Liver (tissue), 9 donors: ENCODE measurements around the gene HTR1E. TPM values are rescaled to one million over a fixed set of nuclear protein-coding genes. Genes with fewer than 3 reads are reported as not detected.
"Not testable (repeated sequence)": the region's sequence is repeated elsewhere in the genome, so short reads cannot be mapped to it uniquely, and the experiment has no call there.

Experiments
- DNase-seq: peaks from one replicate; pipeline ENCODE4 v3.0.0-alpha.2; 2017; ENCODE audit warnings: low spot score
- H3K27ac ChIP-seq, 2 donors: one replicate each; pipeline ENCODE4 v1.7.0; 2013; ENCODE audit warnings: inconsistent platforms in 2 of 2, low read length in 2 of 2, control low read depth in 1 of 2, low read depth in 1 of 2, mild to moderate bottlenecking in 1 of 2
- H3K27me3 ChIP-seq, 4 donors: one replicate each; pipeline versions ENCODE4 v1.6.1 to v1.7.0; 2013; ENCODE audit warnings: low read length in 3 of 4, inconsistent platforms in 1 of 4, mild to moderate bottlenecking in 1 of 4, moderate library complexity in 1 of 4; ENCODE audit not compliant: control insufficient read depth in 4 of 4, insufficient read depth in 4 of 4
- H3K36me3 ChIP-seq, 4 donors: one replicate each; pipeline versions ENCODE4 v1.6.1 to v1.7.0; 2013; ENCODE audit warnings: low read length in 3 of 4, mild to moderate bottlenecking in 3 of 4, low read depth in 1 of 4, moderate library complexity in 1 of 4; ENCODE audit not compliant: control insufficient read depth in 4 of 4, insufficient read depth in 3 of 4
- H3K4me1 ChIP-seq, 4 donors: one replicate each; pipeline versions ENCODE4 v1.6.1 to v1.7.0; 2013; ENCODE audit warnings: low read length in 3 of 4, mild to moderate bottlenecking in 3 of 4, moderate library complexity in 1 of 4; ENCODE audit not compliant: control insufficient read depth in 4 of 4, insufficient read depth in 4 of 4
- H3K4me3 ChIP-seq, 3 donors: one replicate each; pipeline versions ENCODE4 v1.6.1 to v1.7.0; 2013; ENCODE audit warnings: low read length in 3 of 3, control low read depth in 1 of 3, low read depth in 1 of 3, mild to moderate bottlenecking in 1 of 3
- H3K9ac ChIP-seq, 2 donors: one replicate each; pipeline ENCODE4 v1.7.0; 2013; ENCODE audit warnings: low read length in 2 of 2, mild to moderate bottlenecking in 2 of 2, moderate library complexity in 2 of 2, control low read depth in 1 of 2, low read depth in 1 of 2
- H3K9me3 ChIP-seq, 4 donors: one replicate each; pipeline versions ENCODE4 v1.6.1 to v1.7.0; 2013; ENCODE audit warnings: low read length in 3 of 4; ENCODE audit not compliant: control insufficient read depth in 4 of 4
- ATF3 ChIP-seq: IDR thresholded peaks from 2 replicates; pipeline ENCODE4 v1.6.1; 2016; ENCODE audit warnings: antibody characterized with exemption
- EGR1 ChIP-seq, 2 donors: IDR thresholded peaks; 2 replicates each; pipeline ENCODE4 v1.6.1; 2016 to 2018; ENCODE audit warnings: antibody characterized with exemption in 2 of 2, low read depth in 2 of 2
- FOXA1 ChIP-seq: IDR thresholded peaks from 2 replicates; pipeline ENCODE4 v1.6.1; 2016; ENCODE audit warnings: antibody characterized with exemption
- FOXA2 ChIP-seq: IDR thresholded peaks from 2 replicates; pipeline ENCODE4 v1.6.1; 2016; ENCODE audit warnings: antibody characterized with exemption
- GABPA ChIP-seq, 2 donors: IDR thresholded peaks in 1 of 2; conservative IDR thresholded peaks in 1 of 2; 2 replicates each; pipeline ENCODE4 v1.6.1; 2016; ENCODE audit warnings: antibody characterized with exemption in 2 of 2, mild to moderate bottlenecking in 1 of 2, moderate library complexity in 1 of 2
- HNF4G ChIP-seq: IDR thresholded peaks from 2 replicates; pipeline ENCODE4 v1.6.1; 2016; ENCODE audit warnings: antibody characterized with exemption
- JUND ChIP-seq, 2 donors: IDR thresholded peaks; 2 replicates each; pipeline ENCODE4 v1.6.1; 2016; ENCODE audit warnings: antibody characterized with exemption in 2 of 2
- NR2F2 ChIP-seq: IDR thresholded peaks from 2 replicates; pipeline ENCODE4 v1.6.1; 2016; ENCODE audit warnings: antibody characterized with exemption
- REST ChIP-seq: IDR thresholded peaks from 2 replicates; pipeline ENCODE4 v1.6.1; 2016; ENCODE audit warnings: antibody characterized with exemption, mild to moderate bottlenecking
- RXRA ChIP-seq, 2 donors: IDR thresholded peaks; 2 replicates each; pipeline ENCODE4 v1.6.1; 2017 to 2018; ENCODE audit warnings: antibody characterized with exemption in 2 of 2, mild to moderate bottlenecking in 1 of 2
- SP1 ChIP-seq: IDR thresholded peaks from 2 replicates; pipeline ENCODE4 v1.6.1; 2018; ENCODE audit warnings: antibody characterized with exemption, mild to moderate bottlenecking
- TAF1 ChIP-seq: conservative IDR thresholded peaks from 2 replicates; pipeline ENCODE4 v1.6.1; 2016; ENCODE audit warnings: antibody characterized with exemption, mild to moderate bottlenecking
- YY1 ChIP-seq: IDR thresholded peaks from 2 replicates; pipeline ENCODE4 v1.6.1; 2016; ENCODE audit warnings: antibody characterized with exemption, mild to moderate bottlenecking
- WGBS: extraction: QIAGEN DNeasy Blood & Tissue Kit; methylation state at CpG from one replicate; pipeline ENCODE4 v1.1.7; 2013; 5-methylcytosine and 5-hydroxymethylcytosine counted together
- polyA plus RNA-seq, 2 donors: library from polyadenylated mRNA; stranded (reverse) in 1 of 2; unstranded in 1 of 2; fragments of 200-250 nt in 1 of 2; fragments of >200 nt in 1 of 2; fragmentation: Nextera tagmentation in 1 of 2; extraction: Ambion mirVana in 1 of 2; gene quantifications; one replicate each; pipeline versions ENCODE4 v1.2.1 to v1.2.3, GENCODE V29; 2013 to 2015
- total RNA-seq, 2 donors: library from RNA; depleted of rRNA; stranded (reverse); fragments of >200 nt; gene quantifications; one replicate each; pipeline ENCODE4 v1.2.3, GENCODE V29; 2014
- donor health status: healthy.
- donor health status: healthy.
- donor health status: healthy.
- donor health status: healthy.
- donor health status: healthy.

The HTR1E gene
- total and polyA plus RNA-seq, 4 donors: not detected

GRCh38 chr6:87001494-87001893, 64.2 kb downstream of the HTR1E start:
- H3K4me3 ChIP-seq: no peak overlapping the region
- H3K4me1 ChIP-seq: no peaks in the 10 kb centered on the region
- H3K27me3 ChIP-seq: no peaks in the 10 kb centered on the region
- H3K9me3 ChIP-seq: peaks cover 0 to 5% (median under 1%) of the 10 kb centered on the region in 4 donors
- H3K27ac ChIP-seq: no peak overlapping the region
- TF ChIP-seq NR2F2 (no peak), TAF1 (no peak), GABPA (IDR thresholded peaks at IDR 0.05 in 1 of 2, conservative IDR thresholded peaks at IDR 0.05 in 1 of 2) (no peak), YY1 (no peak), JUND (IDR thresholded peaks at IDR 0.05) (no peak), FOXA2 (no peak), RXRA (IDR thresholded peaks at IDR 0.05) (no peak), HNF4G (no peak)
- no peaks in the 10 kb centered on the region for H3K36me3 ChIP-seq
- no peak for DNase-seq
- no peak overlapping the region for H3K9ac ChIP-seq

DNA sequence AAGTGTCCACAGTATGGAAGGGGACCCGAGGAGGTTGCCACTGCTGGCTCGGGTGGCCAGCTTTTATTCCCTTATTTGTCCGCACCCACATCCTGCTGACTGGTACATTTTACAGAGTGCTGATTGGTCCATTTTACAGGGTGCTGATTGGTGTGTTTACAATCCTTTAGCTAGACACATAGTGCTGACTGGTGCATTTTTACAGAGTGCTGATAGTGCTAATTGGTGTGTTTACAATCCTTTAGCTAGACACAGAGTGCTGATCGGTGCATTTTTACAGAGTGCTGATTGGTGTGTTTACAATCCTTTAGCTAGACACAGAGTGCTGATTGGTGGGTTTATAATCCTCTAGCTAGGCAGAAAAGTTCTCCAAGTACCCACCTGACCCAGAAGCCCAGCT, 65.1 kb downstream of the HTR1E start:
- H3K4me1 ChIP-seq, H3K27ac ChIP-seq, H3K9me3 ChIP-seq, H3K4me3 ChIP-seq, H3K9ac ChIP-seq, H3K27me3 ChIP-seq, H3K36me3 ChIP-seq, DNase-seq: not testable (repeated sequence)
- 87% methylated on average over 4 of the region's 4 CpGs for WGBS

DNA sequence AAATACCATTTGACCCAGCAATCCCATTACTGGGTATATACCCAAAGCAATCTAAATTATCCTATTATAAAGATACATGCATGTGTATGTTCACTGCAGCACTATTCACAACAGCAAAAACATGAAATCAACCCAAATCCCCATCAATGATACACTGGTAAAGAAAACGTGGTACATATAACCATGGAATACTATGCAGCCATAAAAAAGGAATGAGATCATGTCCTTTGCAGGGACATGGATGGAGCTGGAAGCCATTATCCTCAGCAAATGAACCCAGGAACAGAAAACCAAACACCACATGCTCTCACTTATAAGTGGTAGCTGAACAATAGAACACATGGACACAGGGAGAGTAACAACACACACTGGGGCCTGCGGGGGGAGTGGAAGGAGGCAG, 69.2 kb downstream of the HTR1E start:
- H3K27me3 ChIP-seq, H3K4me3 ChIP-seq, H3K4me1 ChIP-seq, H3K27ac ChIP-seq, DNase-seq, H3K9me3 ChIP-seq, H3K9ac ChIP-seq, H3K36me3 ChIP-seq: not testable (repeated sequence)
- 62% methylated on average over 2 of the region's 2 CpGs for WGBS

DNA sequence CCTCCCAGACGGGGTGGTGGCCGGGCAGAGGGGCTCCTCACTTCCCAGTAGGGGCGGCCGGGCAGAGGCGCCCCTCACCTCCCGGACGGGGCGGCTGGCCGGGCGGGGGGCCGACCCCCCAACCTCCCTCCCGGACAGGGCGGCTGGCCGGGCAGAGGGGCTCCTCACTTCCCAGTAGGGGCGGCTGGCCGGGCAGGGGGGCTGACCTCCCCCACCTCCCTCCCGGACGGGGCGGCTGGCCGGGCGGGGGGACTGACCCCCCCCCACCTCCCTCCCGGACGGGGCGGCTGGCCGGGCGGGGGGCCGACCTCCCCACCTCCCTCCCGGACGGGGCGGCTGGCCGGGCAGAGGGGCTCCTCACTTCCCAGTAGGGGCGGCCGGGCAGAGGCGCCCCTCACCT, 72.3 kb downstream of the HTR1E start:
- 97% methylated on average over 16 of the region's 34 CpGs for WGBS
- H3K36me3 ChIP-seq, DNase-seq, H3K27me3 ChIP-seq, H3K9ac ChIP-seq, H3K9me3 ChIP-seq, H3K4me3 ChIP-seq, H3K27ac ChIP-seq, H3K4me1 ChIP-seq: not testable (repeated sequence)

GRCh38 chr6:87012035-87012434, 74.7 kb downstream of the HTR1E start:
- Histone ChIP-seq H3K27me3 (no peaks in the 10 kb centered on the region), H3K4me1 (no peaks in the 10 kb centered on the region), H3K36me3 (no peaks in the 10 kb centered on the region), H3K9me3 (no peaks in the 10 kb centered on the region), H3K9ac (no peak overlapping the region), H3K4me3 (no peak overlapping the region), H3K27ac (no peak overlapping the region)
- 90% methylated on average over 3 of the region's 3 CpGs for WGBS
- TF ChIP-seq FOXA2 (no peak), YY1 (no peak), SP1 (no peak), TAF1 (no peak), EGR1 (IDR thresholded peaks at IDR 0.05; ENCODE audit: low read depth in 2 of 2) (no peak), ATF3 (no peak), GABPA (IDR thresholded peaks at IDR 0.05 in 1 of 2, conservative IDR thresholded peaks at IDR 0.05 in 1 of 2) (no peak), REST (no peak), NR2F2 (no peak), RXRA (IDR thresholded peaks at IDR 0.05) (no peak), HNF4G (no peak), FOXA1 (no peak)
- no peak for DNase-seq
